BE2C (cell line): ENCODE results near the gene TAS2R31.

Source experiments
- DNase-seq: peaks from one replicate; pipeline ENCODE4 v3.0.0-alpha.2; 2020
- H3K27me3 ChIP-seq: fragments of 250-450 bp; sonication (Bioruptor Pico); 2 replicates; pipeline ENCODE4 v1.5.1; 2020; ENCODE audit warnings: mild to moderate bottlenecking
- H3K36me3 ChIP-seq: fragments of 250-450 bp; sonication (Bioruptor Pico); 2 replicates; pipeline ENCODE4 v1.5.1; 2020; ENCODE audit warnings: mild to moderate bottlenecking
- H3K4me1 ChIP-seq: fragments of 250-450 bp; sonication (Bioruptor Pico); 2 replicates; pipeline ENCODE4 v1.5.1; 2020
- H3K4me3 ChIP-seq: 2 replicates; pipeline ENCODE4 v1.5.1; 2011; ENCODE audit warnings: low read depth, low read length
- H3K9me3 ChIP-seq: fragments of 250-450 bp; sonication (Bioruptor Pico); 2 replicates; pipeline ENCODE4 v1.5.1; 2020
- CTCF ChIP-seq: IDR thresholded peaks from 2 replicates; pipeline ENCODE4 v1.5.1; 2012; ENCODE audit warnings: mild to moderate bottlenecking, low read depth, low read length

Gene TAS2R31

GRCh38 chr12:10986812-10987211 lies 44.4 kb downstream of the TAS2R31 start, which contains the start of gene TAS2R50:
TSS of gene TAS2R50 (minus strand) at chr12:10986912. CDS start at chr12:10986860, 52 bp downstream.
- DNase-seq, result no peak

DNA sequence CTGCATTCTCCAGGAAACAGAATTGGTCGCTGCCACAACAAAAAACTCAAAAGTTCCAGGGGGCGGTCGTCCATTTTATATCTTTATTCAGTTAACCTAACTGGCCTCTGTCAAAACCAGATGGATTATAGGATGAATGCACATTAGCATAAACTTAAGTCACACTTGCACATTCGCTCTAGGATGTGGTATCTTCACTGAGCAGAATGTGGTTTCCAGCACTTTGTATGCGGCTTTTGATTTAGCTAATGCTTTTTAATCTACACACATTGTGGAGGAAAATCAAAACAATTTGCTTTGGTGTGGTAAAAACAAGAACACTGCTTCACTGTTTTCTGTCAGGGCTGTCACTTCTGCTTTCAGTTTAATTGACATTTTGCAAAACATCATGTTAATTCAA lies 49.0 kb downstream of the TAS2R31 start:
- no peaks in the 10 kb centered on the region for H3K27me3 ChIP-seq
- no peak overlapping the region for H3K4me3 ChIP-seq
- no peak for TF ChIP-seq CTCF
- H3K4me1 ChIP-seq, result no peaks in the 10 kb centered on the region
- no peaks in the 10 kb centered on the region for H3K9me3 ChIP-seq
- no peaks in the 10 kb centered on the region for H3K36me3 ChIP-seq
- no peak for DNase-seq

More at GRCh38 chr12:10986812-10987211, 44.4 kb downstream of the TAS2R31 start, which contains the start of gene TAS2R50:
- TF ChIP-seq CTCF, result no peak
- no peak within 1 kb of the TSS for H3K4me3 ChIP-seq
- H3K9me3 ChIP-seq, result no peaks in the 10 kb centered on the region
- H3K36me3 ChIP-seq, result no peaks in the 10 kb centered on the region
- no peaks in the 10 kb centered on the region for H3K27me3 ChIP-seq
- H3K4me1 ChIP-seq, result no peaks in the 10 kb centered on the region; the same call in 1 of the 2 replicates
